Activated T-cell treated with anti-CD3 and anti-CD28 coated beads, Interleukin-2, amount 50 U/mL, for 48 hours (primary cell): ENCODE data around the gene FAM149A.

Experiments used
- DNase-seq, 2 experiments: peaks; one replicate each; pipeline ENCODE4 v3.0.0-alpha.2; 2020

The FAM149A gene

GRCh38 chr4:186107947-186108346 is 3.4 kb downstream of the FAM149A start:
- no peak for DNase-seq

GRCh38 chr4:186108391-186108790 is 3.9 kb downstream of the FAM149A start:
- no peak for DNase-seq

DNA sequence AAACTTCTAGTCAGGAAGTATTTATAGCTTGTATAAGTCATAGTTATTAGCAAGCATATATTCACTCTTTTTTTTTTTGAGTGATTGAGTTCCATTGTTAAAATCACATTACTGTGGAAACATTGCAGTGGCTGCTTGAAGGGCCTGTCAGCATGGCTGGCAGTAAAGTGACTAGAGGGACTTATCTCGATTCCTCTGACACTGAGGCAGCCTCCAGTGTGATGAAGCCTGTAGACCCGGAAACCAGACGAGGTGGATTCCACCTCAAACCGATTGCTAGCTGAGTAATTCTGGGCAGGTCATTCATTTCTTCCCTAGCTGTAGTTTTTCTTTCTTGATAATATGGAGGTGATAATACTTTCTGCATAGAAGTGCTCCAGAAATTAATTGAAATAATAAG is 4.7 kb downstream of the FAM149A start:
- DNase-seq: no peak

DNA sequence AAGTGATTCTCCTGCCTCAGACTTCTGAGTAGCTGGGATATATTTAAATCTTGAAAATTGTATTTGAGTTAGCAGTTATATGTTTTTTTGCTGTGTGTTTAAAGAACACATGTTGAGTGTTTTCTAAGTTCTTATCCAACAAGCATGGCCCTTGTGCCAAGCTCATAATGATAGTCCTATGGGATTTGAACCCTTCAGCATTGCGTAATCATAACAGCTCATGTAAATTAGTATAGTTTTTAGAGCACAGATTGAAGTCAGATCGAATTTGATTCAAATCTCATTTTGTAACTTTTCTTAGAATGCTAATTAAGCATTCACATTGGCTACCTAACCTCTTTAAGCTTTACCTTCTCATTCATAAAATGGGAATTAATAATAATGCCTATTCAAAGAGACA is 12.2 kb downstream of the FAM149A start:
- no peak for DNase-seq

DNA sequence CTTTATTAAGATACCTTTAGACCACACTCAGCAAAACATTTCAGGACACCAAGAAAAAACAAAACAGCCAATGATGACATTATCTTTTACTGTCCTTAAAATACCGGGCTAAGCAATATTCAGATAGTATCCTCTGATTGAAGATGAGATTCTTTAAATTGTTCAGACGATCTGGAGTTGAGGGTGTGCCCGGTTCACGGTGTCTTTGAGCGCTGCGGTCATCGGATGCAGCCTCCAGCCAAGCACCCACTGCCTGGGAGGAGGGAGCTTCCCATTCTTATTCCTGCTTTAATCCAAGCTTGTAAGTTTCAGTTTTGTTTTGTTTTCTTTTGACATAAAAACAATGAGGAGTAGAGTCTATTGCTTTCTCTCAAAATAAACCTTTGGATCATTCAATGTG is 14.1 kb downstream of the FAM149A start:
- no peak for DNase-seq

DNA sequence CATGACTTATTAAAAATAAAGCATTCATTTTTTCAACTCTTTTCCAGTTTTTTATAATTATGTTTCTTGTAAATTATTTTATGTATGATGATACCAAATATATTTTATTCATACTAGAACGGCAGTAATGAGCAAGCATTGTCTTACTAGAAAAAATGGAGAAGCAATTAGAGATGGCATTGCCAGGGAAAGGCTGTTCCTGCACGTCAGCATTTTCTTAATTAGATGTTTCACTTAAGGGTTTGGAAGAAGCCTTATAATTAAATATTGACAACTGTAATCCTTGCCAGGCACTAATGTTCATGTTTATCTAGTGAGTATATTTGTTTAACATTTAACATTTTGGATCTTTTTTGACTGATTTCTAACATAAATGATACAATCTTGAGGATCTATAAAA is 16.6 kb downstream of the FAM149A start:
- no peak for DNase-seq

DNA sequence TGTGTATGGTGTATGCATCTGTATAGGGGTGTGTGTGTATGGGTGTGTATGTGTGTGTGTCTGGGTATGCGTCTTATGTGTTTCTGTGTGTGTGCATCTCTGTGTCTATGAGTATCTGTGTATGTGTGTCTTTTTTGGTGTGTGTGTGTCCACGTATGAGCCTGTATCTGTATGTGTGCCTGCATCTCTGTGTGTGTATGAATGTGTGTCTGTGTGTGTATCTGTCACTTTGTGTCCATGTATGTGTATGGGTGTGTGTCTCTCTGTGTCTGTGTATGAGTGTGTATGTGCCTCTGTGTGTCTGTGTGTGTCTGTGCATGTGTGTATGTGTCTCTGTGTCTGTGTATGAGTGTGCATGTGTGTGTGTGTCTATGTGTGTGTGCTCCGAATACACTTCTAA is 24.3 kb downstream of the FAM149A start:
- no peak for DNase-seq

DNA sequence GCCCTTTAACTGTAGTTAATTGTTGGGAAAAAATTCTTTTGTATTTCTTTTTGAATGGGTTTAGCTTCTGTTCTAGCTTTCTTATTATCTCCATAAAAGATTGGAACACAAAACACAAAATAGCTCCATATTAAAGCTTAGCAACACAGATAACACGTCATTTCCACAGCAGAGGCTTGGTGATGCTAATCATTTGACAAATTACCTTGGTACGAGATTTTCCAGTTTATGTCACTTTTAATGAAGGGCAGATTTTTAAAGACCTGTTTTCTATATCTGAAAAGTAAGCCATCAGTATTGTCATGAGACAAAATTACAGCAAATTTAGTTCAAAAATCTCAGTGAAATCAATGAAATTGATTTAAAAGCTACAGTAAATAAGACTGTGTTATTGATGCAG is 27.4 kb downstream of the FAM149A start:
- no peak for DNase-seq

GRCh38 chr4:186132577-186133242 is 28.2 kb downstream of the FAM149A start:
- no peak for DNase-seq

- no peak for DNase-seq
These were observed 29.8 kb downstream of the FAM149A start for GRCh38 chr4:186134257-186134656.

- no peak for DNase-seq
These were observed 30.4 kb downstream of the FAM149A start for GRCh38 chr4:186134861-186135260.

DNA sequence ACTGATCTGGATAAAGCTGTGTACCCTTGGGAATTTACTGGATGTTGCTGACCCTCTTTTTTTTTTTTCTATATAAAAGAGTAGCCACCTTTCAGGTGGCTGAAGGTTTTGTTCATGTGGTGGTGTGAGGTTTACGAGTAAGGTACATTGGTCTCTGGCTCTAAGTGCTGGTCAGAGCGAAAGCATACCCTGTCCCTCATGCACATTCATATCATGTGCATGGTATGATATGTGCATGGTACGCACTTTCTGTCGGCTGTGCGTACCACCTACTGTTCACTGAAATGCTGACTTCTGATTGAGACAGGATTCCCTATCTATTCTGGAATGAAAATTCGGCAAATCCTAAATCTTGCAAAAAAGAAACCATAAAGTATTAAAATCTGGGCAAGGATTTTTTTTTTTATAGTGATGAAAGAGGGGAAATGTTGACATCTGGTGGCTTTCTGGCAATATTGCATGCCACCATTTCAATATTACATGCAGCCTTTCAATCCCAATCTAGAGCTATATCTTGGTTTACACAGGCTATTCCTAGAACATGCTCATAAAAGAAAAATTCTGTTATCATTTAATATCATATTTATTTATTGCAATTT is 32.8 kb downstream of the FAM149A start:
- DNase-seq: no peak

DNA sequence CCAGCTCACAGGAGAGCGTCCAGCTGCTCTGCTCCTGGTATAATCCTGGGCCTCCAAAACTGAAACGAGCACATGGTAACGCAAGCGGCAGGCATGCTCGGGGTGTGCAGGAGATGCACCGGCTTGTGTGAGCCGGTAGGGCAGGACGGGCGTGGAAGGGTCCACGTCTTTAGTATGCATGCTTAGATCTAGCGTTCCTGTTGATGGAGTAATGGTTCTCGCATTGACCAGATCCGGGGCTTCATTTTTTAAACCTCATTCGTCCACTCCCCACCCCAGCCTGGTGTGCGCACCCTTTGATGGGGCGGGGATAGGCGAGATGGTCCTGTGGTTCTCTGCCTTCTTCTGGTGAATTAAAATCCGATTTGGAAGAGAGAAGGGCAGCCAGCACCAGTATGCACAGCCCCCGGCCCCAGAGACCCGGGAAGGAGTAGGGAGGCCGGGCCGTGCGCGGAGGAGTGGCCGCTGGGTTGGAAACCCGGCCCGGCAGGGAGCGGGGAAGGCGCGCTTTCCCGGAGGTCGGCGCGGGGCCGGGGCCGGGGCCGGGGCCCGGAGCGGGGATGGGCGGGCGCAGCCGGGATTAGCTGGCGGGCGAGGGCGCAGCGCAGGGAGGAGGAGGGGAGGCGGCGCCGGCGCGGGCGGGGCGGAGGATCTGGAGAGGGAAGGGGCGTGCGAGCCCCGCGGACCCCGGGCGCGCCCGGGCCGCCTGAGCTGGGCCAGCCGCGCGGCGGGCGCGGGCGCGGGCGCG is 39.9 kb downstream of the FAM149A start:
- peak in 1 of 2 experiments; percentile 24 for DNase-seq

- peak; percentile 26 to 30 for DNase-seq
These were observed 40.6 kb downstream of the FAM149A start for GRCh38 chr4:186144946-186145569.

DNA sequence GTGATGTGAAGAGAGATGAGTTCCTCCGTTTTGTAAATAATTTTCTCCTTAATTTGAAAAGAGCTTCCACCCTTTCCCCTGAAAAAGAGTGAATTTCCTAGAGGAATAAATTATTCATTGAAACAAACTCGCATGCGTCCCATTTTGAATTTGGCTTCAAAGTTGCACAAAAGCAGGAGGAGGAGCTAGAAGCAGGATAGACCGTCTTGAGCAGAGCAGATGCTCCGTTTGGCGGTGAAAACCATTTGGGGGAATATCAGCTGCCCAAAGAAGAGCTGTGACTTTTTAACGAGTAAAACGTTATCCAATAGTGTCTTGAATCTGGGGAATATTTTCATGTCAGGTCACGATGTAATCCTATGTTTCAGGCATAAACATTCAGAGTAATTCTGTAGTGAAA is 42.0 kb downstream of the FAM149A start:
- no peak for DNase-seq

DNA sequence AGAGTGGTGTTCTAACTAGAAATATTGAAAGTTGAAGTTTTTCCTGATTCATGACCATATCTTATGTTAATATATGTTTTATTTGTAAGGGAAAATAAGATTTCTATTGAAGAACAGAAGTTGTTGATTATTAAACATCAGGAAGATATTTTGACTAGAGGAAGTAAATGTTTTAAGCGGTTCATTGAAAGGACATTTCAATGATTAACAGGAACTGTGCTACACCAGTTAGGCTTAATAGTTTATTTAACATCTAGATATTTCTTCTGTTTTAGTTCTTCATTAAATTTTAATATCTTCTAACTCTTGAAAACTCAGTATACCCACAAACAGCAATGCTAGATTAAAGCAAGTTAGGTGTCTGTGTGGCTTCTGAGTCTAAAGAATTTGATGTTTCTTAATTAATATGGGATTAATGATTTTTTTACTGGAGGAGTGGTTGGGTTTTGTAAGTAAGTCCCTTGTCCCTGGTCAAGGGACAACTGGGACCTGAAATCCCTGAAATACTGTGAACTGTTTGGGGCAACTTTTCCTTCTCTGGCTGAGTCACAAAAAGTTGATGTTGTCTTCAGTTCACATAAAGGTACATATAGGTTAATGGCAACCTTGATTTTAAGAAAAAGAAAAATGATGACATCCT is 44.0 kb downstream of the FAM149A start:
- no peak for DNase-seq

- DNase-seq: peak; percentile 60 to 67
These were observed 45.4 kb downstream of the FAM149A start for GRCh38 chr4:186149872-186150271.

GRCh38 chr4:186150926-186151325 is 46.4 kb downstream of the FAM149A start:
- no peak for DNase-seq

GRCh38 chr4:186151499-186151898 is 47.0 kb downstream of the FAM149A start:
- DNase-seq: no peak

- DNase-seq: no peak
These were observed 53.7 kb downstream of the FAM149A start for GRCh38 chr4:186158021-186158813.

DNA sequence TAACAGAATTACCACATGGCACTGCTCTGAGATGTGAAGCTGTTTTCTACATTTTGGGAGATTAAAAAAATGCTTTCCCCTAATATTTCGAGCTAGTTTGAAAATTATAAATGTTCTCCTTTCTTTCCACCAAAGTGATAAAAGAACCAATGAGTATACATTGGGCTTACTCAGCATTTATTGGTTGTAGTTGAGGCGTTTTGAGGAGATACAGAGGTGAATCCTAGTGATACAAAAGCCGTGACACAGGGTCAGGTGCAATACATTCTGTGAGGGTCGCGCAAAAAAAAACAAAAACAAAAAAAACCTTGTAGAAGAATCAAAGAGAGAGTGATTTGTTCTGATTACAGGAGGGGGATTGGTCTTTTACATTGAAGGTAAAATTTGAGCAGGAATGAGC is 54.5 kb downstream of the FAM149A start:
- DNase-seq: no peak

DNA sequence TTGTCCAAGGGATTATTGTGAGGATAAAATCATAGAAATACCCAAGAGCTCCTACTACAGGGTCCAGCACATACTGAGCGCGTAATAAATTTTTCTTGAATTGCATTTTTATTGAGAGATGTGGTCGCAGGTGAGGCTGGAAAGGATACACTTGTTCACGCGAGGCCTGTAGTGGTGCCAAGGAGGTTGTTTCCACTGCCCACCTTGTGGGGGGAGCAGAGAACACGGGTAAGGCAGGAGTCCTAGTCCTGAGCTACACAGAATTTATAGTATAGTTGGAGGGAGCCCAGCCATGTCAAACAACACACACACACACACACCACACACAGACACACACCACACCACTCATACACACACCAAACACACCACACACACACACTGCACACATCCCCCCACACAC is 55.1 kb downstream of the FAM149A start:
- DNase-seq: no peak
